Measurements from ENCODE around the gene BRINP2.

Gene BRINP2

GRCh38 chr1:177283380-177283779, 112.6 kb downstream of the BRINP2 start:
- Histone ChIP-seq H3K27ac (ENCODE audit: low read length) (no peak overlapping the region), H3K9ac (ENCODE audit: low read depth, low read length) (no peak overlapping the region), H3K9me3 (ENCODE audit: insufficient read depth, low read depth, low read length) (no peaks in the 10 kb centered on the region), H3K36me3 (ENCODE audit: insufficient read depth, low read depth, low read length) (no peaks in the 10 kb centered on the region), H3K27me3 (ENCODE audit: insufficient read depth, low read length) (no peaks in the 10 kb centered on the region), H3K4me3 (ENCODE audit: low read length) (no peak overlapping the region), H3K4me1 (ENCODE audit: insufficient read depth, low read length) (peaks cover 7% of the 10 kb centered on the region)

GRCh38 chr1:177286396-177286795, 115.6 kb downstream of the BRINP2 start:
- H3K9me3 ChIP-seq (ENCODE audit: insufficient read depth, low read depth, low read length) = no peaks in the 10 kb centered on the region
- no peak overlapping the region for H3K27ac ChIP-seq (ENCODE audit: low read length)
- H3K27me3 ChIP-seq (ENCODE audit: insufficient read depth, low read length) = no peaks in the 10 kb centered on the region
- H3K4me1 ChIP-seq (ENCODE audit: insufficient read depth, low read length) = peaks cover 7% of the 10 kb centered on the region
- H3K36me3 ChIP-seq (ENCODE audit: insufficient read depth, low read depth, low read length) = no peaks in the 10 kb centered on the region
- no peak overlapping the region for H3K9ac ChIP-seq (ENCODE audit: low read depth, low read length)
- no peak overlapping the region for H3K4me3 ChIP-seq (ENCODE audit: low read length)

GRCh38 chr1:177287270-177287669, 116.5 kb downstream of the BRINP2 start:
- Histone ChIP-seq H3K36me3 (ENCODE audit: insufficient read depth, low read depth, low read length) (no peaks in the 10 kb centered on the region), H3K27ac (ENCODE audit: low read length) (no peak overlapping the region), H3K9me3 (ENCODE audit: insufficient read depth, low read depth, low read length) (no peaks in the 10 kb centered on the region), H3K4me3 (ENCODE audit: low read length) (no peak overlapping the region), H3K9ac (ENCODE audit: low read depth, low read length) (no peak overlapping the region), H3K4me1 (ENCODE audit: insufficient read depth, low read length) (peaks cover 7% of the 10 kb centered on the region), H3K27me3 (ENCODE audit: insufficient read depth, low read length) (no peaks in the 10 kb centered on the region)

GRCh38 chr1:177287994-177288393, 117.2 kb downstream of the BRINP2 start:
- H3K4me1 ChIP-seq (ENCODE audit: insufficient read depth, low read length) = peaks cover under 1% of the 10 kb centered on the region; the same call in 1 of the 2 replicates
- H3K9me3 ChIP-seq (ENCODE audit: insufficient read depth, low read depth, low read length) = no peaks in the 10 kb centered on the region
- no peaks in the 10 kb centered on the region for H3K27me3 ChIP-seq (ENCODE audit: insufficient read depth, low read length)
- no peak overlapping the region for H3K4me3 ChIP-seq (ENCODE audit: low read length)
- H3K9ac ChIP-seq (ENCODE audit: low read depth, low read length) = no peak overlapping the region
- no peak overlapping the region for H3K27ac ChIP-seq (ENCODE audit: low read length)
- no peaks in the 10 kb centered on the region for H3K36me3 ChIP-seq (ENCODE audit: insufficient read depth, low read depth, low read length)

GRCh38 chr1:177289532-177289931, 118.8 kb downstream of the BRINP2 start:
- H3K27ac ChIP-seq (ENCODE audit: low read length) = no peak overlapping the region
- H3K4me1 ChIP-seq (ENCODE audit: insufficient read depth, low read length) = no peaks in the 10 kb centered on the region
- H3K9me3 ChIP-seq (ENCODE audit: insufficient read depth, low read depth, low read length) = peaks cover 2% of the 10 kb centered on the region; the same call in 1 of the 2 replicates
- H3K4me3 ChIP-seq (ENCODE audit: low read length) = no peak overlapping the region
- H3K27me3 ChIP-seq (ENCODE audit: insufficient read depth, low read length) = no peaks in the 10 kb centered on the region
- H3K36me3 ChIP-seq (ENCODE audit: insufficient read depth, low read depth, low read length) = no peaks in the 10 kb centered on the region
- H3K9ac ChIP-seq (ENCODE audit: low read depth, low read length) = no peak overlapping the region

- H3K4me3 ChIP-seq (ENCODE audit: low read length) = no peak overlapping the region
- no peaks in the 10 kb centered on the region for H3K4me1 ChIP-seq (ENCODE audit: insufficient read depth, low read length)
- H3K36me3 ChIP-seq (ENCODE audit: insufficient read depth, low read depth, low read length) = no peaks in the 10 kb centered on the region
- no peaks in the 10 kb centered on the region for H3K9me3 ChIP-seq (ENCODE audit: insufficient read depth, low read depth, low read length)
- no peaks in the 10 kb centered on the region for H3K27me3 ChIP-seq (ENCODE audit: insufficient read depth, low read length)
- no peak overlapping the region for H3K9ac ChIP-seq (ENCODE audit: low read depth, low read length)
- no peak overlapping the region for H3K27ac ChIP-seq (ENCODE audit: low read length)
Measured at GRCh38 chr1:177300431-177300830, 129.7 kb downstream of the BRINP2 start.

- Histone ChIP-seq H3K36me3 (ENCODE audit: insufficient read depth, low read depth, low read length) (no peaks in the 10 kb centered on the region), H3K9me3 (ENCODE audit: insufficient read depth, low read depth, low read length) (no peaks in the 10 kb centered on the region), H3K27ac (ENCODE audit: low read length) (no peak overlapping the region), H3K27me3 (ENCODE audit: insufficient read depth, low read length) (no peaks in the 10 kb centered on the region), H3K4me1 (ENCODE audit: insufficient read depth, low read length) (no peaks in the 10 kb centered on the region), H3K9ac (ENCODE audit: low read depth, low read length) (no peak overlapping the region), H3K4me3 (ENCODE audit: low read length) (no peak overlapping the region)
Measured at GRCh38 chr1:177301425-177302124, 130.8 kb downstream of the BRINP2 start.

- Histone ChIP-seq H3K4me3 (ENCODE audit: low read length) (no peak overlapping the region), H3K27me3 (ENCODE audit: insufficient read depth, low read length) (no peaks in the 10 kb centered on the region), H3K4me1 (ENCODE audit: insufficient read depth, low read length) (no peaks in the 10 kb centered on the region), H3K9me3 (ENCODE audit: insufficient read depth, low read depth, low read length) (no peaks in the 10 kb centered on the region), H3K9ac (ENCODE audit: low read depth, low read length) (no peak overlapping the region), H3K36me3 (ENCODE audit: insufficient read depth, low read depth, low read length) (no peaks in the 10 kb centered on the region), H3K27ac (ENCODE audit: low read length) (no peak overlapping the region)
Measured at GRCh38 chr1:177302357-177303044, 131.7 kb downstream of the BRINP2 start.

- Histone ChIP-seq H3K4me3 (ENCODE audit: low read length) (no peak overlapping the region), H3K27ac (ENCODE audit: low read length) (no peak overlapping the region), H3K4me1 (ENCODE audit: insufficient read depth, low read length) (no peaks in the 10 kb centered on the region), H3K9me3 (ENCODE audit: insufficient read depth, low read depth, low read length) (no peaks in the 10 kb centered on the region), H3K9ac (ENCODE audit: low read depth, low read length) (no peak overlapping the region), H3K27me3 (ENCODE audit: insufficient read depth, low read length) (no peaks in the 10 kb centered on the region), H3K36me3 (ENCODE audit: insufficient read depth, low read depth, low read length) (no peaks in the 10 kb centered on the region)
Measured at GRCh38 chr1:177305040-177306018, 134.6 kb downstream of the BRINP2 start.

GRCh38 chr1:177306019-177306415, 135.3 kb downstream of the BRINP2 start:
- H3K27ac ChIP-seq (ENCODE audit: low read length) = no peak overlapping the region
- no peaks in the 10 kb centered on the region for H3K4me1 ChIP-seq (ENCODE audit: insufficient read depth, low read length)
- no peaks in the 10 kb centered on the region for H3K36me3 ChIP-seq (ENCODE audit: insufficient read depth, low read depth, low read length)
- no peaks in the 10 kb centered on the region for H3K9me3 ChIP-seq (ENCODE audit: insufficient read depth, low read depth, low read length)
- H3K9ac ChIP-seq (ENCODE audit: low read depth, low read length) = no peak overlapping the region
- no peak overlapping the region for H3K4me3 ChIP-seq (ENCODE audit: low read length)
- H3K27me3 ChIP-seq (ENCODE audit: insufficient read depth, low read length) = no peaks in the 10 kb centered on the region

- Histone ChIP-seq H3K27ac (ENCODE audit: low read length) (no peak overlapping the region), H3K36me3 (ENCODE audit: insufficient read depth, low read depth, low read length) (no peaks in the 10 kb centered on the region), H3K27me3 (ENCODE audit: insufficient read depth, low read length) (no peaks in the 10 kb centered on the region), H3K9me3 (ENCODE audit: insufficient read depth, low read depth, low read length) (no peaks in the 10 kb centered on the region), H3K9ac (ENCODE audit: low read depth, low read length) (no peak overlapping the region), H3K4me3 (ENCODE audit: low read length) (no peak overlapping the region), H3K4me1 (ENCODE audit: insufficient read depth, low read length) (no peaks in the 10 kb centered on the region)
Measured at GRCh38 chr1:177306981-177307380, 136.2 kb downstream of the BRINP2 start.

Measured in iPS-20b (cell line).